Thyroid gland (tissue), 4 donors: ENCODE measurements around the gene EML4.

Experiments used
- CTCF ChIP-seq, 6 experiments: fragments of 200-600 bp in 3 of 6; fragments of 450-650 bp in 3 of 6; sonication (generic) in 3 of 6; IDR thresholded peaks; one replicate each; pipeline ENCODE4 v1.5.1; 2016 to 2019; ENCODE audit warnings: antibody characterized with exemption in 6 of 6, mild to moderate bottlenecking in 2 of 6, inconsistent platforms in 1 of 6, moderate library complexity in 1 of 6
- POLR2A ChIP-seq, 2 donors: fragments of 450-650 bp; IDR thresholded peaks; one replicate each; pipeline ENCODE4 v1.6.1; 2017; ENCODE audit warnings: antibody characterized with exemption in 2 of 2, mild to moderate bottlenecking in 2 of 2, moderate library complexity in 1 of 2

- TF ChIP-seq POLR2A (IDR thresholded peaks at IDR 0.05): no peak
- TF ChIP-seq CTCF (IDR thresholded peaks at IDR 0.05): no peak
Observed at GRCh38 chr2:42267530-42267929, 98.4 kb downstream of the EML4 start.
